Activated CD4-positive, CD25-positive, alpha-beta regulatory T cell (primary cell): ENCODE measurements around the gene SCO2.

Experiments
- DNase-seq, 4 experiments: peaks; one replicate each; lab custom pipeline; 2025; lab: John Stamatoyannopoulos, UW

SCO2 gene

GRCh38 chr22:50525104-50525857 is at the start of gene SCO2:
SCO2 (minus strand) TSS chr22:50525598; CDS start chr22:50524411, 1,187 bp downstream.
- peak; percentile 94 to 97 (median 96) for DNase-seq

GRCh38 chr22:50574383-50574755 is 49.0 kb upstream of the SCO2 start:
- DNase-seq = no peak

GRCh38 chr22:50573491-50574382 is 48.3 kb upstream of the SCO2 start:
- no peak for DNase-seq

- DNase-seq = no peak
These were observed 47.6 kb upstream of the SCO2 start for GRCh38 chr22:50572965-50573364.

- no peak for DNase-seq
These were observed 46.1 kb upstream of the SCO2 start for GRCh38 chr22:50571264-50572175.

- DNase-seq = no peak
These were observed 45.5 kb upstream of the SCO2 start for GRCh38 chr22:50570861-50571260.

- no peak for DNase-seq
These were observed 44.6 kb upstream of the SCO2 start for GRCh38 chr22:50569896-50570535.

GRCh38 chr22:50569041-50569459 is 43.7 kb upstream of the SCO2 start:
- no peak for DNase-seq

GRCh38 chr22:50568626-50569025 is 43.2 kb upstream of the SCO2 start:
- no peak for DNase-seq

GRCh38 chr22:50567721-50568252 is 42.4 kb upstream of the SCO2 start:
- DNase-seq = no peak

- DNase-seq = no peak
These were observed 38.9 kb upstream of the SCO2 start for GRCh38 chr22:50564289-50564688.

GRCh38 chr22:50563413-50564160 is 38.2 kb upstream of the SCO2 start:
- DNase-seq = no peak

GRCh38 chr22:50562523-50563412 is 37.4 kb upstream of the SCO2 start, which contains the start of gene SYCE3:
SYCE3 (minus strand) TSS chr22:50562919; CDS start chr22:50556405, 6,514 bp downstream.
- peak; percentile 94 to 97 (median 95) for DNase-seq

GRCh38 chr22:50561401-50562358 is 36.3 kb upstream of the SCO2 start:
- DNase-seq = no peak

GRCh38 chr22:50560034-50560433 is 34.6 kb upstream of the SCO2 start:
- no peak for DNase-seq

- no peak for DNase-seq
These were observed 31.3 kb upstream of the SCO2 start for GRCh38 chr22:50556703-50557102.

- no peak for DNase-seq
These were observed 27.9 kb upstream of the SCO2 start for GRCh38 chr22:50553310-50553709.

GRCh38 chr22:50551160-50551752 is 25.9 kb upstream of the SCO2 start:
- DNase-seq = no peak
